Inferior parietal cortex (tissue), 1 donor: ENCODE results near the gene MGMT.

Experiments used
- DNase-seq: peaks from one replicate; pipeline ENCODE4 v3.0.0-alpha.2; 2016; ENCODE audit errors: extremely low spot score

MGMT gene

GRCh38 chr10:129690248-129691070 lies 223.4 kb downstream of the MGMT start:
- no peak for DNase-seq

GRCh38 chr10:129692695-129693094 lies 225.7 kb downstream of the MGMT start:
- DNase-seq = no peak

GRCh38 chr10:129693382-129693781 lies 226.3 kb downstream of the MGMT start:
- DNase-seq = no peak

GRCh38 chr10:129694184-129694583 lies 227.1 kb downstream of the MGMT start:
- DNase-seq = no peak

- peak; percentile 5 for DNase-seq
These were observed 227.7 kb downstream of the MGMT start for GRCh38 chr10:129694691-129695243.

- DNase-seq = no peak
These were observed 228.6 kb downstream of the MGMT start for GRCh38 chr10:129695671-129696070.

GRCh38 chr10:129696636-129697035 lies 229.6 kb downstream of the MGMT start:
- DNase-seq = no peak

- DNase-seq = no peak
These were observed 230.6 kb downstream of the MGMT start for GRCh38 chr10:129697463-129698247.

GRCh38 chr10:129699722-129700340 lies 232.8 kb downstream of the MGMT start:
- DNase-seq = no peak

GRCh38 chr10:129702605-129703004 lies 235.6 kb downstream of the MGMT start:
- no peak for DNase-seq

GRCh38 chr10:129703287-129704137 lies 236.5 kb downstream of the MGMT start:
- DNase-seq = no peak

- no peak for DNase-seq
These were observed 237.2 kb downstream of the MGMT start for GRCh38 chr10:129704225-129704624.

GRCh38 chr10:129704786-129705525 lies 237.9 kb downstream of the MGMT start:
- no peak for DNase-seq

- no peak for DNase-seq
These were observed 238.6 kb downstream of the MGMT start for GRCh38 chr10:129705676-129706075.

- no peak for DNase-seq
These were observed 239.0 kb downstream of the MGMT start for GRCh38 chr10:129706081-129706480.

GRCh38 chr10:129706523-129706922 lies 239.5 kb downstream of the MGMT start:
- DNase-seq = no peak

GRCh38 chr10:129707406-129708388 lies 240.7 kb downstream of the MGMT start:
- no peak for DNase-seq

- DNase-seq = no peak
These were observed 242.1 kb downstream of the MGMT start for GRCh38 chr10:129709101-129709500.
